GM21576 (cell line): Measurements from ENCODE around the gene NGEF.
"Not testable (repeated sequence)": the region's sequence is repeated elsewhere in the genome, so short reads cannot be mapped to it uniquely, and the experiment has no call there.

Source experiments
- ATAC-seq: cut with Tn5 transposase; IDR thresholded peaks from one replicate; pipeline ENCODE4 v1.9.1; 2021; ENCODE audit warnings: mild to moderate bottlenecking, moderate library complexity; ENCODE audit not compliant: unreplicated experiment

Gene NGEF

DNA sequence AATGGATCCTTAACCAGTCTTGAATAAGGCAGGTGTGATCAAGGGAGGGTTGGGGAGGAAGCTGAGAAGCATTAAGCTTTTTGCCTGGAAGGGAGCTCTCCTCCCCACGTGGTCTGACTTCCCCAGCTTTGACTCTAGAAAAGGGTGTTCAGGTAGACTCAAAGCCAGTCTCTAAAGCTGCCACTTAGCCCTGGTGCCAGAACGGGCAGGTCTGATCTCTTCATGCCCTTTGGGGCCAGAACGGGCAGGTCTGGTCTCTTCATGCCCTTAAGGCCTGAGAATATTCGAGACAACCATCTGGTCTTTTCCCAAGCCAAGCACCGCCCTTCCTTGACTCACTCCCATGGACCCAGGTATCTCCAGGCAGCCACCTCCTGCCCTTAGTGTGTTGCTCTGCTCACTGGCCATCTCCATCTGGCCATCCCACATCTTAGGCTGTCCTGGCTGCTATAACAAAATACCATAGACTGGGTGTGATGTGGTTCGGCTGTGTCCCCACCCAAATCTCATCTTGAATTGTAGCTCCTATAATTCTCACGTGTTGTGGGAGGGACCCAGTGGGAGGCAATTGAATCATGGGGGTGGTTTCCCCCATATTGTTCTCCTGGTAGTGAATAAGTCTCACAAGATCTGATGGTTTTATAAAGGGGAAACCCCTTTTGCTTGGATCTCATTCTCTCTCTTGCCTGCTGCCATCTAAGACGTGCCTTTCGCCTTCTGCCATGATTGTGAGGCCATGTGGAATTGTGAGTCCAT, 83.6 kb downstream of the NGEF start:
- no peak for ATAC-seq

DNA sequence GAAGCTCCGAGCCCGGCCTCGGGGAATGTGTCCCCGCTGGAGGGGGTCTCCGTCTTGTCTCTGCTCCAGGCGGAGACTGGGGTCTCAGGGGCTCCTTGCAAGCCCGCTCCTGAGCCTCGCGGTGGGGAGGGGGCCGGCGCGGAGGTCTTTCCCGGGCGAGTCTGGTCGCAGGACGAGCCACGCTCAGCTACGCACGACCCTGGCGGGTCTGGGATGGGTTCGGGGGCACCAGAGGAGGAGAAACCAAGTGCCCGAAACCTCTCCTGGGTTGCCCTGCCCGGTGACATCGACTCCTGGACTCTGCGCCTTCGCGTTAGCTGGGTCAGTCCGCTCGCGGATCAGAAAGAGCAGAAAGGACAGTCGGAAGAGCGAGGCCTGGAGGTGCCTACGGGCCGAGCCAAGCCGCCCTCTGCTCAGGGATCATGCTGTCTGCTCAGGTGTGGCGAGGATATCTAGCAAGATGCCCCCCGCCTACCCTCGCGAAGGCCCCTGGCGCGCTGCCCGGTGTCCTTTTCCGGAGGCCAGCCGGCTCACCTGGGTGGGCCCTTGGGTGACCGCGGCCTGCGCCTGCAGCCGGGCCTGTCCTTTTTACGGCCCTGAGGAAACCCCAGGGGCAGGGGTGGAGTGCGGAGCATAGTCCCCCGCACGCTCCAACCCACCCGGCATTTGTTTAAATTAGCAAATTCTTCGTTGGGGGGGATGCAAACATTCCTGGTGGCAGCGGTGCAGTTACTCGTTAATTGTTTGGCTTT, 84.3 kb downstream of the NGEF start:
- ATAC-seq: no peak

DNA sequence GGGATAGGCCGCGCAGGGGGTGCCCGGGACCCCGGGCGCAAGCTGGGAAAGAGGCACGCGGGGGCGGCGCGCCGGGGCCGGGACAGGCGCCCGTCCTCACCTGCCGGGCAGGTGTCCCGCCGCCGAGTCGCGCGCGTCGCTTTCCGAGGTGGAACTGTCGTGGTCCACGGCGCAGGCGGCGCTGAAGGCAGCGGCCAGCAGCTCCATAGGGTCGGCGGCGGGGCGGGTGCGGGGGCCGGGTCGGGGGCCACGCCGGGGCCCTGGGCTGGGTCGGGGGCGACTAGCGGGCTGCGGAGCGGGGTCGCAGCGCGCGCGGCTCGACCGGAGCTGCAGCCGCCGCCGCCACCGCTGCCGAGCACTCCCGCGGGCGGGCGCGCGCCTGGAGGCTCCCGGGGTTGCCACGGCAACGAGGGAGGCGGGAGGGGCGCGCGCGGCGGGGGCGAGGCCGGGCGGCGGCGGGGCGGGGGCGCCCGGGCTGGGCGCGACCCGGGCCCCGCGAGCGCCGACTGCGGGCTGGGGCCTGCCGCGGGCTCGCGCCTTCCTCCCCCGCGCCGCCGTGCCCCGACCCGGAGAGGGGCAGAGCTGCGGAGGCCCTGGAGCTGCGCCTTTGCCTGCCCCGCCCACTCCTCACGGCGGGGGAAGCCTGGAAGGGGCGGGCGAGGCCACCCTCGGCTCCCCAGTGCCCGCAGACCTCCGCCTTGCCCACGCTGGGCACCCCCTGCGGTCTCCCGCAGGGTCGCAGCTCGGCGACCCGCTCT, 85.1 kb downstream of the NGEF start:
- no peak for ATAC-seq

DNA sequence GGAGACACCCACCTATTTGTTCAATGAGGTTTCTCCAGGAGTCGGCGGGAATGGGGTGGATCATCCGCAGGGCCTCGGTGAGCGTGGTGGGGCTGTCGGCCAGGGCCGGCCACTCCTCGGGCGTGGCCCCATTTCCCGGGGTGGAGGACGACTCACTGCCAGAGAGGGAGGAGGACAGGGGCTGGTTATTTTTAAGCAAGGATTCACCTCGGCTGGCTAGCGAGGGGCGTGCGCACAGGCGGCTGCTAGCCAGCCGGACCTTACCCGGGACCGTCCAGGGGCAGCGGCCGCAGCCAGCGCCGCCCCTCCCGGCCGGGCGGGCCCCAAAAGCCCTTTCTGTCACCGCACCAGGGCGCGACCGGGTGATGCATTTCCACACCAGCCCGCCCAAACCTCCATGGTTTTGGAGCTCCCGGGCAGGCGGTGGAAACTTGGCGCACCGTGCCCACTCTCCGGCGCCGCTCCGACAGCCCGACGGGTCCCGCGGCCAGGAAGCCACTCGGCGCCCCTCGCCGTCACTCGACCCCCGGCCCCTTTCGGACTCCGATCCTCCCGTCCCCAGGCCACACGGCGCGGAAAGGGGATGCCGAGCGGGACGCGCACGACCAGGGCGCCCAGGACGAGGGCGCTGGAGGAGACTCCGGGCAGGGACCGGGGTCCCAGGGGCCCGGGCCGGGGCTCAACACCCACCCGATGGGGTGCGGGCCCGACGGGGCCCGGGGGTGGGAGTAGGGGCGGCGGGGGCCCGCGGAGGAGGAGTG, 85.8 kb downstream of the NGEF start:
- ATAC-seq: no peak

DNA sequence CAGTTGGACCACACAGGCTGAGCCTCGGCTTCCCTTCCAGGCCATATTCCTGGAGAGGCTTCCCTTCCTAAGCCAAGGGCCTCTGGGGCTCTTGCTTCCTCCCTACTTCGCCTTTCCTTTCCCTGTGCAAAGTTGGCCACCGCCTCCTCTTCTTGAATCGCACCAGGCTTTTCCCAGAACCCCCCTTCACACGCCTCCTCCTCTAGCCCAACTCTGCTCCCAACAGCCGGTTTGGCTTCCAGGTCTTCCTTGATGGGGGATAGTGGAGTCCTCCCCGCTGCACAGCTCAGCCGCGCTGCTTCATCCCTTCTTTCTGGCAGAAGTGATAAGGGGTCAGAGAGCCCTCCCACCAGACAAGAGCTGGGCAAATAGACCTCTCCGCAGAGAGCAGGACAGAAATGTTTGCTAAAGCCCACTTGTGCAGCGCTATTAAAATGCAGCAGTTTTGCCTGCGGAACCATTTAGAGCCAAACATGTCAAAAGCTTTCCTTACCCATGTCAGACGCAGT, 86.6 kb downstream of the NGEF start:
- no peak for ATAC-seq

DNA sequence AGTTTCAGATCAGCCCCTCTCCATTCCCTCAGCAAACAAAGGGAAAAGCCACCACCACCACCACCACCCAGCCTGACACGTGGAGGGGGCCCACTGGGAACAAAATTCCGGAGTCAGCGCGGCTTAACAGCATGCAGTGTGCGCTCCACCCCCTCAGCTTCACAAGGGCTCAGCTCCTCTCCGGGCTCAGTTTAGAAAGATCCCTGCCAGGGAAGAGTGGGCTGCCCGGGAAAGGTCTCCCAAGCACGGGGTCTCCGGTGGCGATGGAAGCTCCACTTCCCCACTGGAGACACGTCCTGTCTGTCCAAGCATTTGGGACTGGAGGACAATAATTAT, 87.3 kb downstream of the NGEF start:
- ATAC-seq: no peak

DNA sequence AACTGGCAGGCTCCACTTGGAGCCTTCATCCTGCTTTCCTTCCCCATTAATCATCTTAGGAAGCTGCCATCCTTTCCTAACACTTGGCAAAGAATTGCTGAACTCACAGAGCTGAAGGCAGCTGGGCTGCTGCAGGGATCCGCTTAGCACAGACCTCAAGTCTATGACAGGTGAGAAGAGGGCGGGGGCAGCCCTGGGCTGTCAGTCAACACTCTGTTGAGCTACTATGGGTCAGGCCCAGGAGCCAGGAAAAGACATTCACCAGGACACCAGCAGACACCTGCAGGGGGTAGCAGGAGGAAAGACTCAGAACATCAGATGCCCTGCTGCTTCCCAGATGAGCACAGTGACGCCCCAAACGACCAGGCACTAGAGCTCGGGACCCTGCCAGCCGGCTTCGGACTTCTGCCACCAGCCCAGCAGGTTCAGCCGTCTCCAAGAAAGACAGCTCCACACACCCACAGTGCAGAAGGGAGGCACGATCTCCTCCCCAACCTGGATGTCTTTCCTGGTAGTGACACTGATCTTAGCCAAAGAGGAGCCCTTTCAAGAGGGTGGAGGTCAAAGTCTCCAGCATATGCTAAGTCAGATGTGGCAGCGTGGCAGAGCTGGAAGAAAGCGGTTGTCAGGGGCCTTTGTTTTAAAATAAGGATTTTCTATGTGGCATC, 87.8 kb downstream of the NGEF start:
- no peak for ATAC-seq

DNA sequence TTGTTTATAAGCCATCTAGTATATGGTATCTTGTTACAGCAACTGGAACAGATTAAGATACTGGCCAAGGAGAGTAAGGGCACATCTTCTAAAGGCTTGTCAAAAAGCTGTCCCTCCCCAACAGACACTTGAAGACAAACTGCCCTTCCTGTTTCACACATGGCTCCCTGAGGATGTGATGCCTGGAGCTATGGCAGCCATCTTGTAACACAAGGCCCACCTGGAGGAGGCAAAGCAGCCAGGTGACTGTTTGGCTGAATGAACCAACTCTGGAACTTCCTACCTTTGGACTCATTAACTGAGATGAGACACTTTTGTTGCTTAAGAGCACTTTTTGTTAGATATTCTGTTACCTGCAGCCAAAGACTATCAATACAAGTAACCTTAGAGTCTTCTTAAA, 88.6 kb downstream of the NGEF start:
- no peak for ATAC-seq

DNA sequence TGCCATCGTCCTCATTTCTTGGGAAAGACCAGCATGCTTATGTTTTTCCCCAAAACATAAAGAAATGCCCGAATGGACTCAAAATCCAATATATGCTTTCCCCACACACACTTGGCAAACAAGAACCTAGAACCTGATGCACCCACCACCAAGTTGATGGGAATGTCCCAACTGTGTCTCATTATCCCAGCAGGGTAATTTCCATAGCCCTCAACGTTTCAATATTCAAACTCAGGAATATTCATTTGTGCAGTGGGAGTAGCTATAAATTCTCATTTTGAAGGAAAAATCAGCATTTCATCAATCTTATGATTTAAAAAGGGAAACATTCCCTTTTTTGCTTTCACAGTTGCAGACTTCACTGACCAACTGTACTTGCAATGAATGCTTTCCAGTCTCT, 92.3 kb downstream of the NGEF start:
- ATAC-seq: no peak

DNA sequence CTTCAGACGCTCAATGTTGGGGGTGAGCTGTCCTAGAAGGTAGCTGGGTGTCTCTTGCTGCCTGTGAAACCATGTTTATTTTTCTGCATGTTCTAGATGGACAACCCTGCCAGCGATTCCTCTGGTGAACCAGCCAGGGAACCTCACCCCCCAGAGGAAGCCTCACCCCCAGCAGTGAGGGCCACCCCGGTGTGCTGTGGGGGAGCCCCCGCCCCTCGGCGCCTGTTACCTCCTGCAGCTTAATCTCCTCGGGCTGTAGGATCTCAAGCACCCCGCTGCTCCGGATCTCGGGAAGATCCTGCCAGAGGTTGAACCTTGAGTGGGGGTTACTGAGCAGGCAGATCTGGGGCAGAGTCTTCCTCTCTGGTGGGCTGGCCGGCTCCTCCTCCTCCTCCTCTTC, 93.0 kb downstream of the NGEF start:
- ATAC-seq: no peak

DNA sequence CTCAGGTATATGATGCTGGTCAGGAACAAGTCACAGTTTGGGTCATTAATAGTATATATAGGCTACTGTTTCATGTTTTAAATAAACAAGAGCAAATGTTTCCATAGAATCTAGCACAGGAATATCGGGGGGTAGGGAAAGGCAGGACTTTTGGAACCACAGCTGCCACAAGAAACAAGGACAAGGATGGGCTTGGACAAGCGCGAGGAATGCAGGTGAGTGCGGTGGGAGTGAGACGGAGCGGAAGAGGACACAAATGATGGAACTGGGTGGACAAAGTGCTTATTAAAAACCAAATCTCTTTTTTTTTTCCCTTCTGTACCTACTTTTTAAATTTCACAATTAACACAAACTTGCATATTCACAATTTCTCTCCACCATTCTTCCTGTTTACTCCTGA, 93.9 kb downstream of the NGEF start:
- no peak for ATAC-seq

DNA sequence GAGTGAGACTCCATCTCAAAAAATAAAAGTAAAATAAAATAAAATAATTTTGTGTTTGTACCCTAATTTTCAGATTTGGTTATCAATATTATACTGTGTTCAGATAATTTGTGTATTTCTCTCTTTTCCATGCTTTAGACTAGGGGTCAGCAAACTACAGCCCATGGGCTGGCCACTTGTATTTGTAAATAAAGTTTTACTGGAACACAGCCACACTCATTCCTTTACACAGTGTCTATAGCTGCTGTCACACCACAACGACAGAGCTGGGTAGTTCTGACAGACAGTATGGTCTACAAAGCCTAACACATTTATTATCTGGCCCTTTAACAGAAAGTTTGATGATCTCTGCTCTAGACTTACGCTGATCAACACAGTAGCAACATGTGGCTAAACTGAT, 99.2 kb downstream of the NGEF start:
- no peak for ATAC-seq

DNA sequence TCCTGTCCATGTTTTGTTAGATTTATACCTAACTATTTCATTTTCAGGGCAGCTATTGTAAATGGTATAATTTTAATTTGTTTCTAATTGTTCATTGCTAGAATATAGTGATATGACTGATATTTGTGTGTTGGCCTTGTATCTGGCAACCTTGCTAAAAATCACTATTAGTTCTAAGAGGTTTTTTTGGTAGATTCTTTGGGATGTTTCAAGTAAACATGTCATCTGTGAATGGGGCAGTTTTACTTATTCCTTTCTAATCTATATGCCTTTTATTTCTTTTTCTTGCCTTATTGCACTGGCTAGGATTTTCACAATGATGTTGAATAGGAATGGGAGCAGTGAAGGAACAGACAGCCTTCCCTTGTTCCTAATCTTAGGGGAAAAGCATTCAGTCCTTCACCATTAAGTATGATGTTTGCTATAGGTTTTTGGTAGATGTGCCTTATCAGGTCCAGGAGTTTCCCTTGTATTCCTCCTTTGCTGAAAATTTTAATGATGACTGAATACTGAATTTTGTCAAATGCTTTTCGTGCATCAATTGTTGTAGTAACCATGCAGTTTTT, 101.3 kb downstream of the NGEF start:
- ATAC-seq: no peak

DNA sequence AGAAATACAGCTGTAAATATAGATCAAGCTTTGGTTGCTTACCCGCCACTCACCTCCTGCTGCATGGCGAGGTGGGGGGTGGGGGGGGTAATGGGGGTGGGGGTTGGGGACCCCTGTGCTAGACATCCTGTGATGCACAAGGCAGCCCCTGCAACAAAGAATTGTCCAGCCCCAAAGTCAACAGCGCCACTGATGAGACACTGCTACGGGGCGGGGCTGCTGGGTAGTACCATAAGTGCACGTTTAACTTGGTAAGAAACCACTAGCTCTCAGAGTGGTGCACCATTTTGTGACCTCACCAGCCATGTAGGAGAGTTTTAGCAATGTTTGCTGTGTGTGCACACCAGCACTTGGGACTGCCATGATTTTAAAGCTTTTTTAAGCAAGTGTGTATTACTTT, 102.7 kb downstream of the NGEF start:
- no peak for ATAC-seq

DNA sequence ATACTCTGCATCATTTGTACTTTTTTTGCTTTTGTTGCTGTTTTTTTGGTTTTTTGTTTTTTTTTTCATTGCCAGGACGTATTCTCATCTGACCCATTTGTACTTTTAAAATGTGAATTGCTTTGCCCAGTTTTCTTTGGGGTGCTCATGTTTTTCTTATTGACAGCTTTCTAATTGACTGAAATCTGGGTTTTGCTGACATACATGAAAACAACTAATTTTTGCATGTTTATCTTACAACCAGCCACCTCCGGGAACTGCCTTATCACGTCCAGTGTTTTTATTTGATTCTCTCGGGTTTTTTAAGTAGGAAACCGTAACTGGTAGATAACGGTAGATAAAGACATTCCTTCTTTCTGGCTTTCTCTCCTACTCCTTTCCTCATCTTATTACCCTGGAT, 104.4 kb downstream of the NGEF start:
- no peak for ATAC-seq

DNA sequence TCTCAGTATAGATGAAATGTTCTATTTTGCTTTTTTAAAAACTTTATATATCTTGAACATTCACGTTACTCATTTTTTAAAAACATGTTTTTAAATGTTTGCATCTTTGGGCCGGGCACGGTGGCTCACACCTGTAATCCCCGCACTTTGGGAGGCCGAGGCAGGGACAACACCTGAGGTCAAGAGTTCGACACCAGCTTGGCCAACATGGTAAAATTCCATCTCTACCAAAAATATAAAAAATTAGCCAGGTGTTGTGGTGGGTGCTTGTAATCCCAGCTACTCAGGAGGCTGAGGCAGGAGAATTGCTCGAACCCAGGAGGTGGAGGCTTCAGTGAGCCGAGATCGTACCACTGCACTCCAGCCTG, 105.4 kb downstream of the NGEF start:
- not testable (repeated sequence) for ATAC-seq

DNA sequence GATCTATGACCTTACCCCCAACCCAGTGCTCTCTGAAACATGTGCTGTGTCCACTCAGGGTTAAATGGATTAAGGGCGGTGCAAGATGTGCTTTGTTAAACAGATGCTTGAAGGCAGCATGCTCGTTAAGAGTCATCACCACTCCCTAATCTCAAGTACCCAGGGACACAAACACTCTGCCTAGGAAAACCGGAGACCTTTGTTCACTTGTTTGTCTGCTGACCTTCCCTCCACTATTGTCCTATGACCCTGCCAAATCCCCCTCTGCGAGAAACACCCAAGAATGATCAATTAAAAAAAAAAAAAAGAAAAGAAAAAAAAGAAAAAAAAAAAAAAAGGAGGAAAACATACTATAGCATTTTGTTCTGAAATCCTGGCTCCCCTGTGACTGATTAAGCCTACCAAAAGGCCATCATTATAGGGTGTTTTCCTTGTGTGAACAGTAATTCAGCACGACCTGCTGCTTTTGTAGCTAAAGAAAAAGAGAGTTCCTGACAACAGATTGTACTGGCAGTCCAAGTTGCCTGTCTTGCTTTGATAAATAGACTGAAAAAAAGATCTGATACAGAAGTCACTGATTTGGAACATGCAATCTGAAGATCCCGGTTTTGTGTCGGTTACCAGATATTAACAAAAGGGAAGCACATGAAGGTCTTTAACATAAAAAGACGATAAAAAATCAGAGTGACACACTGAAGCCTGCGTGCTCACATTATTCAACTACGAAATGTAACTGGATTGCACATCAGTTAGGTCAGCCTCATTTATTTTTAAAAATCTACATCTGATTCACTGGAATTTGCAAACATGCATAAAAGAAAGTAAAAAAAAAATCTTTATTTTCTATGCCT, 106.0 kb downstream of the NGEF start:
- ATAC-seq: not testable (repeated sequence)

DNA sequence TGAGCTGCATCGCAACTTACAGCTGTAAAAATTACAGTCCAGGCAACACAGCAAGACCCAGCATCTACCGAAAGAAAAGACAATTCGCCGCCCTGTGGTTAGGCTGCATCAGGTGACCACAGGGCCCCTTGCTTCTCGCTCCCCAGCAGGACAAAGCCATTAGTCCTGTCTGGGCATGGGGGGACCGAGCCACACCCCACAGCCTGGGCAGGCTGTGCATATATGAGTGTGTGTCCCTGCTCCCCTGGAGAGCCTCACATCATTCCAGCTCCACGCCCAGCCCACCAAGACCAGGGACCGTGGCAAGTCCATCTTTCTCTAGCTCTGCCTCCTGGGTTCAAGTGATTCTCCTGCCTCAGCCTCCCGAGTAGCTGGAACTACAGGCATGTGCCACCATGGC, 109.1 kb downstream of the NGEF start:
- no peak for ATAC-seq
